Activated gamma-delta T cell treated with Interleukin-2 at 50 U/mL for 16 hours (primary cell): Measurements from ENCODE around the gene ARID5A.

ENCODE experiments used
- DNase-seq: peaks from one replicate; pipeline ENCODE4 v3.0.0-alpha.2; 2020

Gene ARID5A

GRCh38 chr2:96558485-96558884 lies 21.9 kb downstream of the ARID5A start:
- DNase-seq = no peak

- no peak for DNase-seq
These were observed 27.5 kb downstream of the ARID5A start for GRCh38 chr2:96564026-96564425.

GRCh38 chr2:96564563-96564962 lies 28.0 kb downstream of the ARID5A start:
- no peak for DNase-seq

- no peak for DNase-seq
These were observed 28.6 kb downstream of the ARID5A start for GRCh38 chr2:96565111-96565510.

DNA sequence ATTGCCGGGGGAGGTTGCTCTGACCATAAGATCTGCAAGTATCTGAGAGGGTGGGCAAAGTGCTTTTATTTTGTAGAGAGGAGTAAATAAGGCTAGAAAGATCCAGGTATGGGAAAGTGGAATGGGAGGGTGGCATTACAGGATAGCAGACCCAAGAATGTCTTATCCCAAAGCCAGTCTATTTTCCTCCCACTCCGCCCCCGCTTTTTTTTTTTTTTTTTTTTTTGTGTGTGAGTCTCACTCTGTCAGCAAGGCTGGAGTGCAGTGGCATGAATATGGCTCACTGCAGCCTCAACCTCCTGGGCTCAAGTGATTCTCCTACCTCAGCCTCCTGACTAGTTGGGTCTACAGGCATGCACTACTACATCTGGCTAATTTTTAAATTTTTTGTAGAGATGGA lies 31.5 kb downstream of the ARID5A start:
- no peak for DNase-seq

DNA sequence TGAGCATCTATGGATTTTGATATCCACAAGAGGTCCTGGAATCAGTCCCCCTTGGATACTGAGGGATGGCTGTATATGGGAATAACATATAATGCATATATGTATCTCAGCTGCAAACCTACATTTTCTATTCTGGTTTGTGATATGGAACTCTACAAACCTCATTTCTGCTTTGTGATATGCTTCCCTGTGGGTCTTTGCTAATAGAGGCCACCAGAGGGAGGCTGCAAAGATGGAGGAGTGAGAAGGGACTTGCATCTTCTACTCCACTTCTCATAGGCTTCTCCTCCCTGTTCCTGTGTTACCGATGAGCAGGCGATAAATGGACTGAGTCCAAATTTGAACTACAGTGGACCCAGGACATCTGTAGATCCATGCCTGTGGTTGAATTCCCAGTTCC lies 37.8 kb downstream of the ARID5A start:
- no peak for DNase-seq

GRCh38 chr2:96575785-96576456 lies 39.4 kb downstream of the ARID5A start:
- DNase-seq = no peak

GRCh38 chr2:96577501-96577900 lies 40.9 kb downstream of the ARID5A start:
- no peak for DNase-seq

- DNase-seq = no peak
These were observed 42.2 kb downstream of the ARID5A start for GRCh38 chr2:96578731-96579130.

DNA sequence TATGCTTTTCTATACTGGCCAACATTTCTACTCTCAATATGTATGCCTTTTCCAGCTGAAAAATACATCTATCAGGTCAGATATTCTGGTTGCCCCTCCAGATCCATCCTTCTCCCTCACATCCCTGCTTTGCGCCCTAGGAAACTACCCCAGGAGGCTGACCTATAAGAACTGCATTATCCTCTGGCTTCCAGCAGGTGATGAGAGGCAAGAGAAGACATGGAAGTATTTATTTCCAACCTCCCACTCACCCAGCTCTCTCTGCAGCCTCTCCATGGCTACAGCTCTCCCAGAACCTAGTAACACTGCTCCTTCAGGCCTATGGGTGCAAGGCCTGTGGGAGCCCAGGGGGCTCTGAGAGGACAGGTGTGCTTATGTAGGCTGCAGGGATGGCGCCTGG lies 42.9 kb downstream of the ARID5A start:
- DNase-seq = no peak

GRCh38 chr2:96580771-96581170 lies 44.2 kb downstream of the ARID5A start:
- DNase-seq = no peak

GRCh38 chr2:96584017-96584416 lies 47.5 kb downstream of the ARID5A start:
- DNase-seq = no peak

DNA sequence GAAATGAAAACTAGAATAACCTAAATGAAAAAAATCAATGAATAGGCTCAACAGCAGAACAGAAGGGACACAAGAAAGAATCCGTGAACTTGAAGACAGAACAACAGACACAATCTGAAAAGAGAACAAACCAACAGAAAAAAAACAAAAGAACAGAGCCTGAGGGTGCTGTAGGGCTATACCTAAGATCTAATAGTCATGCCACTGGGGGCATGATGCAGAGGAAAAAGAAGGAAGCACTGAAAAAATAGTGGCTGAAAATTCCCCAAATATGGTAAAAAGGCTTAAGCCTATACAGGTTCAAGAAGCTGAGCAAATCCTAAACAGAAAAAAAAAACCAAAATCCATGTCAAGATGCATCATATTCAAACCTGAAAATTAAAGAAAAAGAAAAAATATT lies 51.3 kb downstream of the ARID5A start:
- DNase-seq = no peak

DNA sequence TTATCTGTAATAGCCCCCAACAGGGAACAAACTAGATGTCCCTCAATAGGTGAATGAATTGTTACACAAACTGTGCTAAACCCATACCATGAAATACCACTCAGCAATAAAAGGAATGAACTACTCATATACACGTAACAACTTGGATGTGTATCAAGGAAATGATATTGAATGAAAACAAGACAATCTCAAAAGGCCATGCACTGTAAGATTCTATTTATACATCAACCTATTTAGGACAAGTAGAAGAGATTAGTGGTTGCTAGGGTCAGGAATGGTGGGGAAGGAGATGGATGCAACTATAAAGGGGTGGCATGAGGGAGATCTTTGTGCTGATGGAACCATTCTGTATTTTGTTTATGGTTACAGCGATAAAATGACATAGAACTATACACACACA lies 54.5 kb downstream of the ARID5A start:
- no peak for DNase-seq

DNA sequence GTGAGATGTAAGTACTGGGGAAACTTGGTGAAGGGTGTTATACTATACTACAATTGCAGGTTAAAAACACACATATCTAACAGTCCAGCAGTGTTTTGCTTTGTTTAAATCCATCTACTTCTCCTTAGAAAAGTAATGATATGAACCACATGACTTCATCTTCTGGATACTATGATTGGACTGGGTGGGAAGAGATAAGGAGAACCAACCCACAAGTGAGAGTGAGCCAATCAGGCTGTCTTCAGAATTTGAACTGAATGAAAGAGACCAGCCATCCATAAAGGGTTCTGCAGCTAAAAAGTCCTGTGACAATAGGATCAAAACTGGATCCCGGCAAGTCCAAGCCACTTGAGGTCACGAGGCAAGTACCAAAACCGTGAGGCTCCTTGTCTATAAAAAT lies 54.9 kb downstream of the ARID5A start:
- no peak for DNase-seq

- no peak for DNase-seq
These were observed 57.7 kb downstream of the ARID5A start for GRCh38 chr2:96594282-96594681.

- peak; percentile 20 for DNase-seq
These were observed 58.2 kb downstream of the ARID5A start for GRCh38 chr2:96594691-96595152.

DNA sequence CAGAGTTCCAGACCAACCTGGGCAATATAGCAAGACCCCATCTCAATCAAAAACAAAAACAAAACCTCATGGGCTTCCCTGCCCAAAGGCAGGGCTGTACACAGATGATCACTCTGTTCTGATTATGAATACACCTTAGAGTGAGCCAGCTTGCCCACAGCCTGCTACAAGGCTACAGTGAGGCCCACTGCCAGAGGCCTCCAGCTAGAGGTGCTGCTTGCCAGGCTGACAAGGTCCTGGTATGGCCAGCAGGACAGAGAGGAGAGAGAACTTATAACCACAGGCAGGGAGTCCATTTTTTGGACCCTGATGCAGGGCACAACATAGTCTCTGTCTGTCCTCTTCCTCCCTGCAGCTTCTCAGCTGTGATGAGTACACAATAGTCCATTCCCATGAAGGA lies 60.0 kb downstream of the ARID5A start:
- DNase-seq = no peak

DNA sequence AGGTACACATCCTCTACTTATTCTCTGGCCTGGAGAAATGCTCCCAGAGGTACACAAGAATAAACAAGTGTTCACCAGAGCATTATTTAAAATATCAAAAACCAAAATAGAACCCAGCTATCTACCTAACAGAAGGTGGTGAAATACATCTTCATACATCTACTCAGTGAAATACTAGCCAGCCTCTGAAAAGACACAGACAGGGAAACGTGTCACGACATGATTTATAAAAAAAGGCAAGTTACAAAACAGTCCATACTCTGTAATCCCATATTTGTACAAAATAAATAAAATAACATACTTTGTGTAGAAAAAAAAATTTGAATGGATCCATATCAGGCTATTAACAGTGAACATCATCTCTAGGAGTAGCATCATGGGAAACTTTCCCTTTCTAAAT lies 63.4 kb downstream of the ARID5A start:
- no peak for DNase-seq

DNA sequence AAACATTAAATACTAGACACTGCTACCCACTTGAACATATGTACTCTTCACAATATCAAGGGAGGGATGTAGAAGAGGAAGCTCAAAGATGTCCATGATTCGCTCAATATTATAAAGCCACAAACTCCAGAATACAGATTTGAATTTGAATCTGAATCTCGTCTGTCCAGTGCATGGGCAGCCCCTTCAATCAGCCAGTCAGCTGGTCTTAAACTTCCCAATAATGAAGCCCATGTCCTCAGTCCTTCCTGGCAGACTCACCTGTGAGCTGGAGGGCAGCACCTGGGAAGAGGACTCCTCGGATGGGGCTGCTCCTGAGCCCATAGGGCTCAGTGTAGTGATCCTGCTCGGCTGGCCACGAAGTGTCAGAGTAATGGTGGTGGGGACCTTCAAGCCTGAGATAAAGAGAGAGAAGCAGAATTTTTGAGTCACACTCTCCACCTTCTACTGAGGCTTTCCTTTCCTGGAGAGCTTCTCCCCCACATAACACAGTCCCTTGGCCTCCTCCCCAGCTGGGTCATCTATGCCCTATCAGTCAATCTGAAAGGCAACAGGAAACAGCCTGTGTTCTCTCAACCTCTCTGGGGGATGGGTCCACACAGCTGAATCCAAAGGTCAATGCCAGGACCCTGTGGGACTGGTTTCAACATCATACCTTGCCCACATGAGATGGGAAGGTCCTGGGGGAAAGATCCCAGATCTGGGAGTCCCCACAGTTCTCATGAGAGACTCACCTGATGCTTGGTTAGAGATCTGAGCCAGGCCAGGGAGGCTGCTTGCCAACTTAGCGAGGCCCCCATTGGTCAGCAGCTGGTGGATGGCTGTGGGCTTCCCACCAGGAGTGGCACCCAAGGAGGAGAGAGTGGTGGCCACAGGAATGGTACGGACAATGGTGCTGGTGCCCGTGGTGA lies 65.1 kb downstream of the ARID5A start:
- DNase-seq = no peak
